GM21619 (cell line): ENCODE measurements around the gene CALML4.
"Not testable (repeated sequence)": the region's sequence is repeated elsewhere in the genome, so short reads cannot be mapped to it uniquely, and the experiment has no call there.

Source experiments
- ATAC-seq: cut with Tn5 transposase; IDR thresholded peaks from one replicate; pipeline ENCODE4 v1.9.1; 2021; ENCODE audit not compliant: unreplicated experiment

The CALML4 gene

DNA sequence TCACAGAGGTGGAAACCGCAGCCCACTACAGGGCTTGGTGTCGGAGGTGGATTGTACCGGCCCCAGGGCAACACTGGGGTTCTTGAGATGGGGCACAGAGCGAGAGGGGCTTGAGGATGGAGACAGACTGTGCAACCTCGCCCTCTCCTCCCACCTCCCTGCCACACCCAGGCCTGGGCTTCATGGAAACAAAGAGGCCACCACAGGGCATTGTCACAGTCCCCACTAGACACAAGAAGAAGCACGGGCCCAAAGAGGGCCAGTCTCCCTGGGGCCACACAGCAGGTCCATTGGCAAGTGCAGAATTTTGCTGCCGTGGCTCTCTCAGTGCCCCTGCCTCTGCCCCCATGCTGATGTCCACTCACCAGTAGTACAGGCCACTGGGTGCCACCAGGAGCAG is 4.1 kb upstream of the CALML4 start:
- ATAC-seq, result no peak

DNA sequence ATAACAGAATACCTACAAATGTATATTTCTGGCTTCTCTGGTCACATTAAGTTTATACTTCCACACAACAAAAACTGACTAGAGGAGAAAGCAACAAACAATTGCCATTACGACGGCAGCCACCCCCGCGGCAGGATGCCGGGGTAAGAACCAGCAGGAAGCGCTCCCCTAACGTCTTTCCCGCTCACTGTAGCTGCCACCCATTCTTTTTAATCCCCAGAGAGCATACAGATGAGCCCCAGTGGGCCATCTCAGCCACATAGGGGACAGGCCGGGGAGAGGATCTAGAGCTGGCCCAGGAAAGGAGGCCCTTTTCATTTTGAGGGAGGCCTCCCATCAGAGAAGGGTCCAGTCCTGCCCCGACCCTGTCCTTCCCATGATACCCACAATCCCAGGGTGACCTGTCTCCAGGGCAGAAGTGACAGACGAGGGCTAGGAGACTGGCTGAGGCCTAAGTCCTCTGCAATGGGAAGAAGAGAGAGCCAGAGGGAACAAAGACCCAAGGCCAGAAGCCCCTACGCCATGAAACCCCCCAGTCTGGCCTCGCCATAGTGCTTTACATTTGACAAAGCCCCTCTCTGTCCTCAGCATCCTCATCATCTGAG is 3.6 kb upstream of the CALML4 start:
- no peak for ATAC-seq

DNA sequence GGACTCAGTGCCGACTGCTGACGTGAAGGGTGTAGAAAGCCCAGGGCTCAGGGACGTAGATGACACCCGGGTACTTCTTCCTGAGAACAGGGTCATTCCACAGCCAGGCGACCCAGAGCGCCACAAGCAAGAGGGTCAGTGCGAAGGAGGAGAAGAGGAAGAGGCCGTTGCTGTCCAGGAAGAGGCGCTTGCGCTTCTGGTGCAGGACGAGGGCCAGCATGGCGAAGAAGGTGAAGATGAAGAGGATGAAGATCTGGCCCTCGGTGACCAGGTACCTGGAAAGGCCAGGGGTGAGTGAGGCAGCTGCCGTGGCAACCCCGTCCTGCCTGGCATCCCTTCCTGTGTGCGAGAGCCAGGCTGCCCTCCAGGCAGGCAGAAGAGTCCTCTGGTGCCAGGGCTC is 3.0 kb upstream of the CALML4 start:
- no peak for ATAC-seq

DNA sequence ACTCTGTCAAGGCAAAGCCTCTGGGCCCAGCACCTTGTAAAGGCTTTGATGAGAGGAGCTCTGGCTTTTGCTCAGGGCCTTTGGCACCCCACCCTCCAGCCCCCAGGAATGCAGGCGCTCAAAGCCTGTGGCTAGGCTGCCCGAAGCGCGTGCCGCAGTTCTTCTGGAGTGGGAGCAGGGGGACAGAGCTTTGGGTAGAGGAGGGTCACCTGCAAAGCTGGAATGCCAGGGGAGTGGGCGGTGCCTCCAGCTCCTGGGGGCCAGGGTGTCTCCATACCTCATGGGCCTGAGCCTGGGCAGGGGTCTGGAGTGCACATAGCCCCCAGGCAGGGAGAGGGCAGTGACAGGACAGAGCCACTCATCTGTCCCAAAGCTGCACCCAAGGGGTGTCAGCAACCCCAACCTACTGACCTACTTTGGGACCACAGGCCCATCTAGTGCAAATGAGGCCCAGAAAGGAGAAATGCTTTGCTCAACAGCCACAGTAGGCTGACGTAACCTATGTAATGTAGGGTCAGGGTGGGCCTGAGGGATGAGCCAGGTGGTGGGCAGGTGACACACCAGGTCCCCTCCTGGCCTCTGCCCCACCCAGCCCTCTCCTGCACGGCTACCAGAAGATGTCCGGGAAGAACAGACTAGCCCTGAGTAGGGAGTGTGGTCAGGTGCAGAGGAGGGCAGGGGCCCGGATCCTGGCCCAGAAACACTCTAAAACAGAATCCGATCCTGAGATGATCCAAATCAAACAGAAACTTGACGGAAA is 2.2 kb upstream of the CALML4 start:
- no peak for ATAC-seq

DNA sequence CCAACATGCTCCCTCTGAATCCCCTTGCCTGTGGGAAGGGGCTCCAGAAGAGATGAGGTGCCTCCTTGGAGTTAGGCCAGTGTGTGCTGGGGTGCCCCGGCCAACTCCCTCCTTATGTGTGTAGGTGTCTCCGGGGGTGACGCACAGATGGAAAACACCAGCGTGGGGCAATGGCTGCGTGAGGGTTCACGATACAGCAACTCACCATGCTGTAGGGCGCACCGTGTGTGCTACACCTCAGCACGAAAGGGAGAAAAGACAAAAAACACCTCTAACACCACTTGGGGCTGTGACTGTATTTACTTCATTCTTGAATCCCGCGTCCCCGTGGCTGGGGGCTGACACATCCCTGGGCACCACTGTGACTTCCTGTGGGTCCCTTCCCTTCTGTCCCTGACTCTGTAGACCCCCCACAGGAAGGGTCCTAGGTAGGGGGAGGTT is 1.6 kb upstream of the CALML4 start:
- ATAC-seq, result no peak

DNA sequence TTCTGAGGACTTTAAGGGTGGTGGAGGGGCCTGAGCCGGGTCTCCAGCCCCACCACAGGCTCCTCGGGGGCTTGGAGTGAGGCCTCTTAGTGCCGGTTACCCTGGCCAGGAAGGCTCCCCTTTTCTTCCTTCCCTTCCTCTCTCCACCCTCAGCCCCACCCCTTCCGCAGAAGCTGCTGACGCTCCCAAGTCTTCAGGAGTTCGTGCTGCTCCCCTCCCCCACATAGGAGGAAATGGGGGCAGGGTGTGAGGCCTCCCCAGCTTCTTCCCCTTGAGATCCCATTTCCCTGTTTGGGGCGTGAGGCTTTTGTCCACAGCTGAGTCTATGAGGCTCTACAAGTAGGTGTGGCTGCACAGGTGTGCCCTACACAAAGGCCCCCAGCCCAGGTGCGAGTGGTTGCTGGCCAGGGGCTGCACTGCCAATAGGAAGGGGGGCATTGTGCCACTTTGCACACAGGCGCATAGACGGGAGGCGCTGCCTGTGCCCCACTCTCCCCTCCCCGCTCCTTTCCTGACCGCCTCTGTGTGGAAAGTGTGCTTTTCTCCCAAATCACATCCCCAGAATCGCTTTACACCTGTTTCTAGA is 915 bp upstream of the CALML4 start:
- ATAC-seq, result no peak

DNA sequence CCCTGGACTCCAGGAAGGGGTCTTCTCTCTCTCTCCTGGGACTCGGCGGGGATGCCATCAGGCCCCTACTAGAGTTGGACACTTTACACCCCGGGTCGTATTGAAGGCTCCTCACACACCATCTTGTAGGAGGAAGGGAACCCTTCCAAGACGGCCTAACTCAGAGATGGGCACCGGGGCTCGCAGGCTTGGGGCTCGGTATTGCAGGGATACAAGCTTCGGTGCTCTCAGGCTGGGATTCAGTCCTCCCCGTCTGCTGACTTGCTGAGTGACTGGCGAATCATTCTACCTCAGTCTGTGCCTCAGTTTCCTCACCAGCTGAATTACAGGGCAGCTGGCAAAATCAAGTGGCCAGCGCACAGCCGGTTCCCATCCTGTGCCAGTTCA is 419 bp upstream of the CALML4 start:
- no peak for ATAC-seq

DNA sequence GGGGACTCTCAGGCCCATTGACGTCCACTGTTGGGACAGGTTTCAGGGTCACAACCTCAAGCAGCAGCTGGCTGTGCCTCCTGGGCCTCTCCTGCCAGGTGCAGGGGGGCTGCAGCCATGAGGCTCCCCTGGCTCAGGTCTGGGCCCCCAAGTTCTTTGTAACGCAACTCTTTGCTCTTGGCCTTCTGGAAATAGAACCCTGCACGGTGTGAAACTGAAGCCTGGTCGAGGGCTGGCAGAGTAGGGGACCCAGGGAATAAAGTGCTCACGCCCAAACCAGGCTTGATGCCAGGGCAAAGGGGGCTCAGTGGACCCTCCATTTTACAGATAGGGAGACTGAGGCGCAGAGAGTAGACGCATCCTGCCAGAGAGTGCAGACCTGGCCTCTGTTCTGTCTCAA is 771 bp downstream of the CALML4 start:
- ATAC-seq, result no peak

DNA sequence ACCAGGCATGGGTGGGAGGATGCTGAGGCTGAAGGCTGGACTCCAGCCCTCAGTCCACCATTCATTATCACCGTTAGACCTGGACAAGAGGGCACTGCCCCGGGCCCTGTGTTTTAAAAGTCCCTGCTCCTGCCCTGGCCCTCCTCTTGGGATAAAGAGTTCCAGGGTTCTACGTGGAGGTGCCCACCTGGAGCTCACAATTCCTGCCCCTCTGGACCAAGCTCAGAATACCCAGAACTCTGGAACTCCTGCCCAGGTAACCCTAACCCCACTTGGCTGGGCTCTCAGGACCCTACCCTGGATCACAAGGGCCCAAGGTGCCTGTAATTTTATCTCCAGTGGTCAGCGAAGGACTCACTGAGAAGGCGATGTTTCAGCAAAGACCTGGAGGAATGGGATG is 1.2 kb downstream of the CALML4 start:
- ATAC-seq, result no peak

DNA sequence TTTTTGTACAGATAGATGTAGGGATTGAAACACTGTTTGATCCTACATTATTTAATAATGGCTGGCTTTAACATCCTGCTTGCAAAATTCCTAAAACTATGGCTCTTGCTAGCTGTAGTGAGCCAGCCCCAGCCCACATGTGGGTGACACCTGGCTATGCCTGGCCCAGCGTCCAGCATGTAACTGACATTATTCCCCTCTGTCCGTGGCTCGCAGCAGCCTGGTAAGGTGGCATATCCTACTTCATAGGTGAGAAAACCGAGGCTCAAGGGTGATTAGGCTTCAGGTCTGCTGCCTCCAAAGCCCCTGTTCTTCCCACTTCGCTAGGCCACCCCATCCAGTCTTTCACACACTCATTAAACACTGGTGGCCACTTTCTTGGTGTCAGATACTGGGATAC is 1.6 kb downstream of the CALML4 start:
- ATAC-seq, result no peak

DNA sequence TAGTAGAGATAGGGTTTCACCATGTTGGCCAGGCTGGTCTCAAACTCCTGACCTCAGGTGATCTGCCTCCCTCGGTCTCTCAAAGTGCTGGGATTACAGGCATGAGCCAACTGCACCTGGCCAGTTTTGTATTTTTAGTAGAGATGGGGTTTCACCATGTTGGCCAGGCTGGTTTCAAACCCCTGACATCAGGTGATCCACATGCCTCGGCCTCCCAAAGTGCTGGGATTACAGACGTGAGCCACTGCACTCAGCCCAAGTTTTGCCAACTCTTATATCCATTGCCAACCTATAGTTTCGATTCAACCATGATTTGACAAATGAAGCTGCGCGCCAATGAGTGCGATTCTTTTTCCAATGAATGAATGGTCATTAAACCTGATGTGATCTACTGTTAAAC is 2.1 kb downstream of the CALML4 start:
- ATAC-seq, result not testable (repeated sequence)

DNA sequence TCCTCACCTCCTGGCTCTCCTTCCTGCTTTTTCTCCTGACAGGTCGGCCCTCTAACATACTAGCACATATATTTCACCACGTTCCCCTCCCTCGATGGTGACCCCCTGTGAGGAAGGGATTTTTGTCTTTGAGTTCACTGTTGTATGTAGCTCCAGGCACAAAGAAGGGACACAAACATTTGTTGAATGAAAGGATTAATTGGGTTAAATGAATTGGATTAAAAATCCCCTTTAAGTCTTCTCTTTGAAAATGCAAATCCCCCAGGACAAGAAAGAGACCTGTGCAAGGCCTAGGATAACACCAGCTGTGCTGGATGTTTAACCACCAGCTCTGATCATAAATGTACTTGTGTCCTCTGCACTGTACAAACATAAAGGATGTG is 3.3 kb downstream of the CALML4 start:
- no peak for ATAC-seq

DNA sequence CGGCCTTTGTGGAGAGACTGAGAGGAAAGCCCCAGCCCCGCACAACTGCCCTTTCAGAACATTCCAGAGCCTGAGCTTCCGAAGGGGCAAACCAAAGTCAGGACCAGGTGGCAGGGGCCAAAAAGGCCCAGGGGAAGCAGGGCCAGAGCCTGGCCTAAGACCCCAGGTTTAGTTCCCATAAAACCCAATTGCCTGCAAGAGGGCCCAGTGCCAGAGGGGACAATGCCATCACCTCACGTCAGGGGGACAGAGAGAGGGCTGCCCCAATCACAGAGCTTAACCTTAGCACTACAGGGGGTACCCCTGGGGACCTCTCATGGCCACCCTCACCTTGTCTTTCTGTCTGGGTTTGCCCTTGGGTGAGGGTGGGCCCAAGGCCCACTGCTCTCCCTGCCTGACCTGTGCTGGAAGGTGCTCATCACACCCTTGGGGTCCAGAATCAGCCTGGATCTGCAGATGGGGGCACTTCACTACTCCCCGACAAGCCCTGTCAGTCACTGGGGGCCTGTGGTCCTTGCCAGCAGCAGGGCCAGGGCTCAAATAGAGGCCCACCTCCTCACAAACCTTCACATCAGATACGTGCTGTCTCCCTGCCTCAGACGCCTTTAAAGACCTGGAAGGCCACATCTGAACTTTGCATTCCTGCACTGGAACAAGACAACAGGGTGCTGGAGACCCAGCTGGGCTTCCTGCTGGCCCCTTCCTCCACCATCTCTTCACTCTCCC is 3.8 kb downstream of the CALML4 start:
- no peak for ATAC-seq

DNA sequence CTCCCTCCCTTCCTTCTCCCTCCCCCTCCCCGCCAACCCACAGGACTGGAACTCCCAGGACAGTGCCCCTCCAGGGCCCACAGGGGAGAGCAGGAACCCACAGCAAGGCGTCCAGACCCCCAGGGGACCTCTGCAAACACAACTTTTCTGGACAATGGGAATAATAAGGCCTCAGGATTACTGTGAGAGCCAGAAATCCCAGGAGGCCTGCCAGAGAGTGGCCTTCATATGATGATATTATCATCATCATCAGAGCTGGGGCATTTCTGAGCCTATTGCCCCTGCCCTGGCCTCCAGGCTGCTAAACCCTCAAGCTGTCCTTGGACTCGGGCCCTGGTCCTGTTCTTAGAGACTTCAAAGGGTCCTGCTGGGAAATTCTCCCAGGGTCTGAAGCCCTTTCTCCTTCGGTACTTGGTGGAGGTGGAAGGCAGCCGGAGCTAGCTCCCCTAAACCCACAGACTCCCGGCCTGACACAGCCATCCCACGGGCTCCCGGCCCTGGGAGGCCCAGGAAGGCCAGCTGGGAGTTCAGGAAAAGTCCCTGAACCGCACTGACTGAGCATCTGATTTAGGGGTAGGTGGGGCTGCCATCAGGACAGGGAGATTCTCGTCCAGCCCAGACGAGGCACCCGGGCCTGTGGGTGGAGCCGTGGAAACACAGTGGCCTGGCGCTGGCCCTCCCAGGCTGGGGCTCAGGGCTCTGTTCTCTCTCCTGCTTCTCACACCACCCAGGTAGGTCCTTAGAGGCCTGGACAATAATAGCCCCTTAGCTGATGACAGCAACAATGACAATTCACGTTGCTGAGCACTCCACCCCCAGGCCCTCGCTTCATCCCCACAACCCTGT is 4.9 kb downstream of the CALML4 start:
- ATAC-seq, result no peak

DNA sequence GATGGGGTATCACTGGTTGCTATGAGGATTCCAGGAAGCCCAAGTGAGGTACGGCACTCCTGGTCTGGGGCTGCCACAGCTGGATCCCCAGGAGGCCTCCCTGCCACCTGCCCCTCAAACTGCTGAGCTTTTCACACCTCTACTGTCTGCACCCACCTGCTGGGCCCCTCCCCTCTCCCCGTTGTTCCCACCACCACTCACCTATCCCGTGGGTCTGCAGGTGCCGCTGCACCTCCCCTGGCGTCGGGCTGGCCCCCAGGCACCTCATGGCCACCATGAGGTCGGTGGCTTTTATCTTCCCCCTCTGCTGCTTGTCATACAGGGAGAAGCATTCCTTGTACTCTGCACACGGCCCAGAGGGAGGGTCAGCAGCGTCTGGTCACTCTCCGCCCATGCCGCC is 5.8 kb downstream of the CALML4 start:
- ATAC-seq, result no peak

DNA sequence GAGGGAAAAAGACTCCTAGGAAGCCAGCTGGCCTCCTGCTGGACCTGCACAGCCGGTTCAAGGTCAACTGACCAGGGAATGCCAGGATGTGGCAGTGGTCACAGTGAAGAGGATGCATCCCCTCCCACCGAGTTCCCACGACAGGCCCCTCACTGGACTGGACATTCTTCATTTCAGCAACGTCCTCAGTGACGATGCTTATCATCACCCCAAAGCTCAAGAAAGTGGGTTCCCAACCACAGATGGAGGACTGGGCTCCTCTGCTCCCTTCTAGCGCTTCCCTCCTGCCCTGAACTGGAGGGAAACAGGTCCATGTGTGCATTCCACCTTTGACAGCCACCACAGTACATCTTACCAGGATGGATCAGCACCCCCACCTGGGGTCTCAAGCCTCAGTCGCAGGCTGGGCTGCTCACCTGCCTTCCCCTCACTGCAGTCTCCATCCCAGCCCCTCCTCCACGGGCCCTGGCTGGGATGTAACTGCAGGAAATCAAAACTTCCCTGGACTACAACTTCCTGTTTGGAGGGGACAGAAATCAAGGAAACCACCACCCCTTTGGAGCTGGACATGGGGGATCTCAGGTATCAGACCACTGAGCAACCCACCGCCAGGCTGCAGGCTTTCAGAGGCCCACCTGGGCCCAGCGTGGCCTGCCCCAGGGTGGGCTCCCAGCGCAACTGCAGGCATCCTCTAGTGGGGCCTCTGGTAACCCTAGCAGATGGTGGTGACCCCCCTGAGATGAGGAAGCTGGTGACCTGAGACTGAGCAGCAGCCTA is 7.3 kb downstream of the CALML4 start:
- no peak for ATAC-seq

DNA sequence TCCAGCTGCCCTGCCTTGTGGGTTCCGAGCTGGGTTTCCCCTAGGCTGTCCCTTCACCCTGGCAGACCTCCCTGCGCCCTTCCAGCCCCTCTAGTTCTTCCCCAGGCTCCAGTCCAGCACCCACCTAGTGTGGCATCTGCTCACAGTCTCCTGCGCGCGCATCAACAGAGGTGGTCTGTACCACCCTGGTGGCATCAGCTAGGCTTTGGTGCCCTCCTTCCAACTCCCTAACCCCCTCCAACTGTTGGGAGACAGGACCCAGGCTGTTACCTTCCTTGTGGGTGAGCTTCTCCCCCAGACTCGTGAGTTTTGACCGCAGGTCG is 8.0 kb downstream of the CALML4 start:
- no peak for ATAC-seq

DNA sequence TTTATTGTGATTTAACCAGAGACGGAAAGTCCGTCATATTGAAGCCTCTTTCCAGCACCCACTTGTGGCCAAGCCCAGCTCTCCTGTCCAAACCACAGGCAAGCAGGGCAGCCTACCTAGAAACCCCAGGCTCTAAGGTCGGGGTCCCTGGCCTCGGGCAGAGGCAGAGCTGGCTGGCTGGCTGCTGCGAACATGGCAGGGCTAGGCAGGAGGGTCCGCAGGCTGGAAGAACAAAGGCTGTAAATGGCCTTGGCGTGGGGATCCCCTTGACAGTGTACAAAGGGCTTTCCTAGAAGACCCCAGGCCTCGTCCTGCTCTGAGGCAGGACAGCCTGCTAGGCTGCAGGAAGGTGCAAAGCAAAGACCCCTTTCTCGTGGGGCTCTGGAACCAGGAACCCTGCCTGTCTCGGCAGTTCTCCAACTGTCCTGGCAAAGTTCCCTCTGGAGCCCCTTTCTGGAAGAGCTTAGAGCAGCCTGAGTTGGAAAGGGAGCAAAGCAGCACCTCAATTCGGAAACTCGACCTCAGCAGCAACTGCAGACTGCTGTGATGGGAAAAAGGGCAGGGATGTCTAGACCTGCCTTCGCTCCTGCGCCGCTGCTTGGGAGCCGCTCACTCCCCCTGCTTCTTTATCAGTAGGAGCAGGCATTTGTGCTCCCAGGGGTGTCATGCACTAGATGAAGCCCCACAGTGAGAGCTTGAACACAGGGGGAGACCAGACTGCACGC is 8.5 kb downstream of the CALML4 start:
- no peak for ATAC-seq

DNA sequence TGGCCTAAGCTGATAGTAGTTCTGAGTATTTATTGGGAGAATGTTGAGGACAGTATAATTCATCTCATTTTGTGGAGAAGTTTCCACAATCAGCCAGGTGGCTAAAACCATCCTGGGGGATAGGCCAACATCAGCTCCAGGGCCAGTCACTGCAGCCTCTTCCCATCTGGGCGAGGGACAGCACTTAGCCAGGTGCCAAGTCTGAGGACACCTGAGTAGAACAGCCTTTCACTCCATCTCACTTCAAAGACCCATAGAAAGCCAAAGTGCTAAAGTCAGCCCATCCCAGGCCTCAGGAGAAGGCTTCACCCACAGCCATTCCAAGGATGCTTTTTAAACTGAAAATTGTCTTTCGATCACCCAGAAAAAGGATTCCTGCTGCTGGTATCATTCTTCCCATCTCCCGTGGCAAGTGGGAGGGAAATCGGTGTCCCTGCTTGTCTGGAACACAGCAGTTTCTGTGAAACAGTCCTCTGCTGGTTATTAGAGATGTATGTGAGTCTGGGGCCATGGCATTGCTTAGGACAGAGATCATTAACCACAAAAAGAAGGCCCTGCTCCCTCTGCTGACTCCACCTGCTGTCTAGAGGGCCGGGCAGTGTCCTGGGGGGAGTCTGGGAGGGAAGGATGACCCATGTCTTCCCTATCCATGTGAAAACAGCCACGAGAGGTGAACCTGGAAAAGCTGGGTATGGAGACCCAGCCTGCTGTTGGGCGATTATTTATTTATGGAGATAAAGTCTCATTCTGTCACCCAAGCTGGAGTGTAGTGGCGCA is 9.6 kb downstream of the CALML4 start:
- ATAC-seq, result no peak
